Measurements from ENCODE around the gene FGD5.

Gene FGD5

DNA sequence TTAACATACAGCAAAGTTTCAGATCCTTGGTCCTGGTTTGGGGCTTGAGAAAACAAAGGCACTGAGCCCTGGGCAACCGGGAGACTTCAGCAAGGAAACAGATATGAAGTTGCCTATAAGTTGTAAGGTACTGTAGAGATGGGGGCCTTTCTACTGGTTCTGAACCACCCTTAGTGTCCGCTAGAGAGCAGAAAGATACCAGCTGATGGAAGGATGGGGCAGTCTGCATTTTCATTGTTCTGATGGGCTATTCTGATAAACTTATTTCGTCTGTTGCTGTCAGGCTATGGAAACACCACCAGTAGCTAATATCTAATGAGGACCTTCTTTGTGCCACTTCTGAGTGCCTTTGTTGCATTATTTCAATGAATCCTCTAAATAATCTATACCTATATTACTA is 38.7 kb downstream of the FGD5 start:
- Histone ChIP-seq H3K36me3 (ENCODE audit: control insufficient read depth, insufficient read depth, low read length) (no peaks in the 10 kb centered on the region), H3K4me3 (replicated peaks; ENCODE audit: low read depth, low read length) (no peak overlapping the region), H3K27me3 (replicated peaks; ENCODE audit: control insufficient read depth, insufficient read depth, low read length) (no peaks in the 10 kb centered on the region; the same call in none of the 2 replicates)
- TF ChIP-seq, protein P1, sequence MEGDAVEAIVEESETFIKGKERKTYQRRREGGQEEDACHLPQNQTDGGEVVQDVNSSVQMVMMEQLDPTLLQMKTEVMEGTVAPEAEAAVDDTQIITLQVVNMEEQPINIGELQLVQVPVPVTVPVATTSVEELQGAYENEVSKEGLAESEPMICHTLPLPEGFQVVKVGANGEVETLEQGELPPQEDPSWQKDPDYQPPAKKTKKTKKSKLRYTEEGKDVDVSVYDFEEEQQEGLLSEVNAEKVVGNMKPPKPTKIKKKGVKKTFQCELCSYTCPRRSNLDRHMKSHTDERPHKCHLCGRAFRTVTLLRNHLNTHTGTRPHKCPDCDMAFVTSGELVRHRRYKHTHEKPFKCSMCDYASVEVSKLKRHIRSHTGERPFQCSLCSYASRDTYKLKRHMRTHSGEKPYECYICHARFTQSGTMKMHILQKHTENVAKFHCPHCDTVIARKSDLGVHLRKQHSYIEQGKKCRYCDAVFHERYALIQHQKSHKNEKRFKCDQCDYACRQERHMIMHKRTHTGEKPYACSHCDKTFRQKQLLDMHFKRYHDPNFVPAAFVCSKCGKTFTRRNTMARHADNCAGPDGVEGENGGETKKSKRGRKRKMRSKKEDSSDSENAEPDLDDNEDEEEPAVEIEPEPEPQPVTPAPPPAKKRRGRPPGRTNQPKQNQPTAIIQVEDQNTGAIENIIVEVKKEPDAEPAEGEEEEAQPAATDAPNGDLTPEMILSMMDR (IDR thresholded peaks at IDR 0.05; ENCODE audit: insufficient read depth, low read length, poor library complexity, severe bottlenecking), result no peak
- DNase-seq (ENCODE audit: extremely low read depth, insufficient read length), result no peak

DNA sequence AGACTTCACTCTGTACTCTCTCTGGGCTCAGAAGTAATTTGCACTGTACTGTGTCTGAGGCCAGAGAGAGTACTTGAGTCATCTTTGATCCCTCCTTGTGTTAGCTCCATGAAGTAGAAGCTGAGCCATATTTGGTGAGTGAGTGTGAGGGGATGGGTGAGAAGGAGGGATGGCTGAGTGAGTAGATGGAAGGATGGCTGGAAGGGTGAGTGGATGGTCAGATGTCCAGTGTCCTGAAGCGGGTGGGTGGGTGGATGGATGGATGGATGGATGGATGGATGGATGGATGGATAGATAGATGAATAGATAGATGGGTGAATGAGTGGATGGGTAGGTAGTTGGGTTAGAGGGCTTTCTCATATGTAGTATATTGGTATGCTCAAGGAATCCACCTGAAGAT is 39.3 kb downstream of the FGD5 start:
- DNase-seq (ENCODE audit: extremely low read depth, insufficient read length), result no peak
- TF ChIP-seq, protein P1 (IDR thresholded peaks at IDR 0.05; ENCODE audit: insufficient read depth, low read length, poor library complexity, severe bottlenecking), result no peak
- H3K36me3 ChIP-seq (ENCODE audit: control insufficient read depth, insufficient read depth, low read length), result no peaks in the 10 kb centered on the region

DNA sequence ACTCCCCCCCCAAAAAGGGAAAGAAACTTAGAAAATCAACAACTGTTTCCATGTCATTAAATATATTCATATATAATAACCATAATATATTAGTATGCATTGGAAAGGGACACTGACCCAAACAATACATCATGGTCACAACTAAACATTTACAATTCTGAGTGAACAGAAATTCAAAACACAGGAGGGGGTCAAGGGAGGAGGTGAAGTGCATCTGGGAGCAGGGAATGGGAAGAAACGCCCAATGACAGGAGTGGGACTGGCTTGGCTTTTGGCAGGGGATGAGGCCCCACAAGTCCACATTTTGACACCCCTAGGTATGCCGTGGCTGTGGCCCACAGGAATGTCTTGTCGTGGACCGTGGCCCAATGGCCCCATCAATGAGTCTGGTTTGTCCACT is 41.1 kb downstream of the FGD5 start:
- DNase-seq (ENCODE audit: extremely low read depth, insufficient read length), result no peak
- no peaks in the 10 kb centered on the region; the same call in 1 of the 2 replicates for H3K27me3 ChIP-seq (replicated peaks; ENCODE audit: control insufficient read depth, insufficient read depth, low read length)
- no peaks in the 10 kb centered on the region for H3K36me3 ChIP-seq (ENCODE audit: control insufficient read depth, insufficient read depth, low read length)
- TF ChIP-seq, protein P1 (IDR thresholded peaks at IDR 0.05; ENCODE audit: insufficient read depth, low read length, poor library complexity, severe bottlenecking), result no peak
- H3K4me3 ChIP-seq (replicated peaks; ENCODE audit: low read depth, low read length), result no peak overlapping the region

More for the DNA sequence above, 39.3 kb downstream of the FGD5 start:
- Histone ChIP-seq H3K4me3 (replicated peaks; ENCODE audit: low read depth, low read length) (no peak overlapping the region), H3K27me3 (replicated peaks; ENCODE audit: control insufficient read depth, insufficient read depth, low read length) (no peaks in the 10 kb centered on the region; the same call in none of the 2 replicates)

DNA sequence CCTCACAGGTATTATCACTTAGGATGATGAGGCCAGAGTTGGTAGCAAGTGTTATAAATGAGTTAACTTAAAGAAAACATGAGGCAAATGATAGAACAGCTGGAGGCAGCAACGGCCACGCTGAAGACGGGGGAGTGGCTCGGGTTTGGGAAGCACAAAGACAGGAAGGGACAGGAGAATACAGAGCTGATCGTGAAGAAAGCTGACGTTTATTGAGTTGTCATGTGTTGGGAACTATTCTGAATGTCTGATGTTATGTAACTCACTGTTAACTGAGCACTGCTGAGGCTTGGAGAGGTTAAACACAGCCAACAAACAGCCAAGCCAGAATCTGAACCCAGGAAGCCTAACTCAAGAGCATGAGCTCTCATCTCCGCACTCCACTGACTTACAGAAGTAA is 42.3 kb downstream of the FGD5 start:
- no peak overlapping the region for H3K4me3 ChIP-seq (replicated peaks; ENCODE audit: low read depth, low read length)
- no peaks in the 10 kb centered on the region; the same call in none of the 2 replicates for H3K27me3 ChIP-seq (replicated peaks; ENCODE audit: control insufficient read depth, insufficient read depth, low read length)
- H3K36me3 ChIP-seq (ENCODE audit: control insufficient read depth, insufficient read depth, low read length), result no peaks in the 10 kb centered on the region
- DNase-seq (ENCODE audit: extremely low read depth, insufficient read length), result no peak
- TF ChIP-seq, protein P1 (IDR thresholded peaks at IDR 0.05; ENCODE audit: insufficient read depth, low read length, poor library complexity, severe bottlenecking), result no peak

DNA sequence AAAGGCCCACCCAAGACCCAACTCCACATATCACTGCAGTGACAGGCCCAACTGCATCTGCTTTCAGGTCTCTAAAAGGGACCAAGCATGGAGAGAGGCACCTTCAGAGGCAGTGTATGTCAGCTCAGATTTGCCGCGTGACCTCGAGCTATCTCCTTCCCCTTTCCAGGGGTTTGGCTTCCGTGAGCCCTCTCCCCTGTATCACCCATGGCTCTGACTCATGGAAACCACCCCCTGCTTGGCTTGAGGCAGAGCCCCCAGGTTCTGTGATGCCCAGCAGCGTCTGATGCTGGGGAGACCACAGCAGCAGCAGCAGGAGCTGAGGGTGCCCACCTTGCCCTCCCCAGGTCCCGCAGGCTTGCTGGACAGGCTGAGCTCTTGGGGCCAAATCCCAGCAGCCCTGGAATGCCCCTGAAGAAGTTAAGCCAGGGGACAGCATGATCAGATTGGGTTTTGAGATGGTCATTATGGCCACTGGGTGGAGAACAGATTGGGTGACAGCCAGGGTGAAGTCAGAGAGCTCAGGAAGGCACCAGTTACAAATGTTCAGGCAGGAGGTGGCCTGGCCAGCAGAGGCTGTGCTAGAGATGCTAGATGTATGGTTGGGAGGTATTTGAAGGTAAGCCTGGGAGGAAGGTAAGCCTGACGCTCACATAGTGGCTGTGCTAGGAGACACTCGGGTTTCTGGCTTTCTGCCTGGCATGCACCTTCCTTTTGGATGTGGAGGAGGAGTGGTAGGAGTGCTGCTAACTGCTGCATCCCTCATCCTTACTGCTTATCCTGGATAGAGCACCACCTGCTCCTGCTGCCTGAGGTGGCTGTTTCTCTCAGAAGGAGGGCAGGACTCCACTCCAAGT is 42.9 kb downstream of the FGD5 start:
- DNase-seq (ENCODE audit: extremely low read depth, insufficient read length), result no peak
- Histone ChIP-seq H3K36me3 (ENCODE audit: control insufficient read depth, insufficient read depth, low read length) (no peaks in the 10 kb centered on the region), H3K27me3 (replicated peaks; ENCODE audit: control insufficient read depth, insufficient read depth, low read length) (no peaks in the 10 kb centered on the region; the same call in none of the 2 replicates), H3K4me3 (replicated peaks; ENCODE audit: low read depth, low read length) (no peak overlapping the region)
- TF ChIP-seq, protein P1 (IDR thresholded peaks at IDR 0.05; ENCODE audit: insufficient read depth, low read length, poor library complexity, severe bottlenecking), result no peak

Measured in GM06990 (cell line).